Duodenal mucosa (tissue), 2 donors: ENCODE measurements around the gene GPX3.
A peak's percentile ranks its signal among the peaks of the same experiment; 100 is the strongest.

ENCODE experiments used
- H3K27ac ChIP-seq: one replicate; pipeline ENCODE4 v1.7.0; 2013; ENCODE audit warnings: low read depth, low read length
- H3K27me3 ChIP-seq, 2 donors: one replicate each; pipeline ENCODE4 v1.7.0; 2013; ENCODE audit warnings: low read length in 2 of 2, control low read depth in 1 of 2; ENCODE audit not compliant: insufficient read depth in 2 of 2, control insufficient read depth in 1 of 2
- H3K36me3 ChIP-seq, 2 donors: one replicate each; pipeline ENCODE4 v1.7.0; 2013; ENCODE audit warnings: low read length in 2 of 2, control low read depth in 1 of 2; ENCODE audit not compliant: insufficient read depth in 2 of 2, control insufficient read depth in 1 of 2
- H3K4me1 ChIP-seq, 2 donors: one replicate each; pipeline ENCODE4 v1.7.0; 2013; ENCODE audit warnings: low read length in 2 of 2, control low read depth in 1 of 2; ENCODE audit not compliant: insufficient read depth in 2 of 2, control insufficient read depth in 1 of 2
- H3K4me3 ChIP-seq, 2 donors: one replicate each; pipeline ENCODE4 v1.7.0; 2013; ENCODE audit warnings: low read length in 2 of 2, low read depth in 1 of 2
- H3K9ac ChIP-seq, 2 donors: one replicate each; pipeline ENCODE4 v1.7.0; 2013; ENCODE audit warnings: low read length in 2 of 2, low read depth in 1 of 2
- H3K9me3 ChIP-seq, 2 donors: one replicate each; pipeline ENCODE4 v1.7.0; 2013; ENCODE audit warnings: low read length in 2 of 2, control low read depth in 1 of 2; ENCODE audit not compliant: control insufficient read depth in 1 of 2

Gene GPX3

GRCh38 chr5:151075698-151076331 lies 55.4 kb downstream of the GPX3 start:
- Histone ChIP-seq H3K9ac (peak overlapping the region; percentile 10 to 11), H3K4me1 (peaks cover 39 to 53% of the 10 kb centered on the region in 2 donors)

GRCh38 chr5:151076616-151077015 lies 56.2 kb downstream of the GPX3 start:
- H3K36me3 ChIP-seq: peaks cover 16 to 26% of the 10 kb centered on the region in 2 donors
- H3K9me3 ChIP-seq: no peaks in the 10 kb centered on the region
- no peak overlapping the region for H3K27ac ChIP-seq
- H3K9ac ChIP-seq: peak overlapping the region in 1 of 2 donors; percentile 11
- H3K4me3 ChIP-seq: no peak overlapping the region
- H3K27me3 ChIP-seq: no peaks in the 10 kb centered on the region
- H3K4me1 ChIP-seq: peaks cover 39 to 50% of the 10 kb centered on the region in 2 donors

More at GRCh38 chr5:151075698-151076331, 55.4 kb downstream of the GPX3 start:
- no peak overlapping the region for H3K4me3 ChIP-seq
- no peaks in the 10 kb centered on the region for H3K27me3 ChIP-seq
- H3K36me3 ChIP-seq: peaks cover 16 to 29% of the 10 kb centered on the region in 2 donors
- no peaks in the 10 kb centered on the region for H3K9me3 ChIP-seq
- H3K27ac ChIP-seq: no peak overlapping the region

GRCh38 chr5:151077419-151077818 lies 57.0 kb downstream of the GPX3 start:
- Histone ChIP-seq H3K27me3 (no peaks in the 10 kb centered on the region), H3K27ac (no peak overlapping the region), H3K9ac (no peak overlapping the region), H3K4me3 (no peak overlapping the region), H3K36me3 (peaks cover 16 to 19% of the 10 kb centered on the region in 2 donors), H3K9me3 (no peaks in the 10 kb centered on the region), H3K4me1 (peaks cover 44 to 56% of the 10 kb centered on the region in 2 donors)

- no peak overlapping the region for H3K9ac ChIP-seq
- H3K4me3 ChIP-seq: peak overlapping the region; percentile 24 to 29
- no peaks in the 10 kb centered on the region for H3K9me3 ChIP-seq
- H3K4me1 ChIP-seq: peaks cover 50 to 59% of the 10 kb centered on the region in 2 donors
- no peaks in the 10 kb centered on the region for H3K27me3 ChIP-seq
- no peak overlapping the region for H3K27ac ChIP-seq
- peaks cover 16 to 19% of the 10 kb centered on the region in 2 donors for H3K36me3 ChIP-seq
Observed at GRCh38 chr5:151077967-151078366, 57.6 kb downstream of the GPX3 start.
